HepG2 (cell line): Measurements from ENCODE around the gene SNHG17. TPM values are rescaled to one million over a fixed set of nuclear protein-coding genes. Genes with fewer than 3 reads are reported as not detected.

Experiments
- ATF3 ChIP-seq: sonication (generic); formaldehyde crosslinking; IDR thresholded peaks from 2 replicates; pipeline ENCODE4 v1.4.0; 2020; ENCODE audit warnings: missing genetic modification reagents
- ATF7 ChIP-seq, 2 experiments: fragments of 450-650 bp in 1 of 2; sonication (generic) in 1 of 2; formaldehyde crosslinking in 1 of 2; IDR thresholded peaks; 2 replicates each; pipeline versions ENCODE4 v1.4.0 to v1.6.1; 2016 to 2020; ENCODE audit warnings: antibody characterized with exemption in 1 of 2, mild to moderate bottlenecking in 1 of 2, missing genetic modification reagents in 1 of 2
- ESRRA ChIP-seq: sonication (generic); formaldehyde crosslinking; IDR thresholded peaks from 2 replicates; pipeline ENCODE4 v1.5.1; 2020; ENCODE audit warnings: mild to moderate bottlenecking, low read depth, missing genetic modification reagents
- GRHL1 ChIP-seq: sonication (generic); formaldehyde crosslinking; conservative IDR thresholded peaks from 2 replicates; pipeline ENCODE4 v1.8.0; 2022; ENCODE audit warnings: missing genetic modification reagents
- HMGXB4 ChIP-seq, 2 experiments: sonication (generic) in 1 of 2; formaldehyde crosslinking in 1 of 2; IDR thresholded peaks; 2 replicates each; pipeline versions ENCODE4 v1.4.0 to v1.6.1; 2018 to 2020; ENCODE audit warnings: missing genetic modification reagents in 2 of 2, borderline replicate concordance in 1 of 2, low read depth in 1 of 2, mild to moderate bottlenecking in 1 of 2, missing biosample characterization in 1 of 2
- HNRNPL ChIP-seq: fragments of 200-400 bp; formaldehyde crosslinking; IDR thresholded peaks from 2 replicates; pipeline ENCODE4 v1.6.1; 2017; ENCODE audit warnings: mild to moderate bottlenecking, low read depth, low read length
- MLXIP ChIP-seq: sonication (generic); formaldehyde crosslinking; IDR thresholded peaks from 2 replicates; pipeline ENCODE4 v1.9.0; 2021; ENCODE audit warnings: missing genetic modification reagents, borderline replicate concordance
- PITX1 ChIP-seq: sonication (generic); formaldehyde crosslinking; IDR thresholded peaks from 2 replicates; pipeline ENCODE4 v1.5.1; 2020; ENCODE audit warnings: mild to moderate bottlenecking, missing genetic modification reagents
- POLR2AphosphoS2 ChIP-seq: IDR thresholded peaks from 2 replicates; pipeline ENCODE4 v1.6.1; 2011; ENCODE audit warnings: low read depth, low read length, improper control_type of control experiment
- RAD51 ChIP-seq: fragments of 450-650 bp; IDR thresholded peaks from 2 replicates; pipeline ENCODE4 v1.6.1; 2016; ENCODE audit warnings: borderline replicate concordance
- SIX1 ChIP-seq: sonication (generic); formaldehyde crosslinking; IDR thresholded peaks from 2 replicates; pipeline ENCODE4 v1.4.0; 2020; ENCODE audit warnings: missing genetic modification reagents, borderline replicate concordance
- TCF7L2 ChIP-seq: IDR thresholded peaks from 2 replicates; pipeline ENCODE4 v1.6.1; 2011; ENCODE audit warnings: mild to moderate bottlenecking, low read depth, low read length, moderate library complexity
- TRIM24 ChIP-seq: sonication (generic); formaldehyde crosslinking; IDR thresholded peaks from 2 replicates; pipeline ENCODE4 v1.8.0; 2022; ENCODE audit warnings: mild to moderate bottlenecking, missing genetic modification reagents
- ZBTB26 ChIP-seq: IDR thresholded peaks from 2 replicates; pipeline ENCODE4 v1.6.1; 2016; ENCODE audit warnings: missing compliant biosample characterization, missing genetic modification reagents, borderline replicate concordance
- ZFP82 ChIP-seq: sonication (generic); formaldehyde crosslinking; IDR thresholded peaks from 2 replicates; pipeline ENCODE4 v1.5.1; 2020; ENCODE audit warnings: mild to moderate bottlenecking, missing genetic modification reagents, borderline replicate concordance
- ZNF256 ChIP-seq: sonication (generic); formaldehyde crosslinking; conservative IDR thresholded peaks from 2 replicates; pipeline ENCODE4 v1.4.0; 2020; ENCODE audit warnings: missing genetic modification reagents
- ZNF564 ChIP-seq: sonication (generic); formaldehyde crosslinking; IDR thresholded peaks from 2 replicates; pipeline ENCODE4 v1.8.1; 2023; ENCODE audit warnings: mild to moderate bottlenecking, missing genetic modification reagents
- ZNF572 ChIP-seq: sonication (generic); formaldehyde crosslinking; IDR thresholded peaks from 2 replicates; pipeline ENCODE4 v1.5.1; 2020; ENCODE audit warnings: mild to moderate bottlenecking, missing genetic modification reagents
- ZNF772 ChIP-seq: sonication (generic); formaldehyde crosslinking; IDR thresholded peaks from 2 replicates; pipeline ENCODE4 v1.5.0; 2020; ENCODE audit warnings: mild to moderate bottlenecking, missing genetic modification reagents
- ZSCAN29 ChIP-seq: sonication (generic); formaldehyde crosslinking; conservative IDR thresholded peaks from 2 replicates; pipeline ENCODE4 v1.4.0; 2020; ENCODE audit warnings: mild to moderate bottlenecking, missing genetic modification reagents
- polyA plus RNA-seq, 8 experiments: library from polyadenylated mRNA; depleted of rRNA in 3 of 8; stranded (reverse) in 7 of 8; unstranded in 1 of 8; fragments of >200 nt; fragmentation: Illumina TruSeq in 4 of 8; extraction: Trizol in 4 of 8; gene quantifications; 2 replicates each; pipeline versions ENCODE4 v1.2.1 to v1.2.3, GENCODE V29; 2011 to 2016; ENCODE audit warnings: low read depth in 4 of 8, missing spikeins in 1 of 8, mixed read lengths in 1 of 8; ENCODE audit not compliant: insufficient read depth in 1 of 8
- total RNA-seq, 5 experiments: library from RNA; depleted of rRNA; stranded (reverse); fragments of >200 nt; fragmentation: Illumina TruSeq; extraction: Trizol; gene quantifications; 2 replicates each; pipeline ENCODE4 v1.2.3, GENCODE V29; 2016; ENCODE audit warnings: low read depth in 1 of 5

SNHG17 gene
- total and polyA plus RNA-seq, 2 of the 13 experiments (the other 11 are each of a cell fraction or from before 2014, with no cell fraction given), result 26.2 to 41.2 TPM

- TF ChIP-seq HMGXB4 (CRISPR knock-in tag; IDR thresholded peaks at IDR 0.05; ENCODE audit: borderline replicate concordance in 1 of 2, low read depth in 1 of 2) (peak; percentile 100), ATF7 (IDR thresholded peaks at IDR 0.05) (no peak), ATF7 (CRISPR knock-in tag; IDR thresholded peaks at IDR 0.05) (peak; percentile 86; the same call in 1 of the 2 replicates), ESRRA (peak; percentile 98), ZBTB26 (peak; percentile 96), ZNF256 (CRISPR knock-in tag) (peak; percentile 99), HNRNPL (peak; percentile 89; the same call in 1 of the 2 replicates), RAD51 (no peak), MLXIP (CRISPR knock-in tag) (peak; percentile 94), ATF3 (CRISPR knock-in tag) (peak; percentile 85), TCF7L2 (no peak), GRHL1 (CRISPR knock-in tag) (peak; percentile 53; the same call in 1 of the 2 replicates), ZSCAN29 (peak; percentile 95), TRIM24 (CRISPR knock-in tag) (no peak), POLR2AphosphoS2 (peak; percentile 97), PITX1 (peak; percentile 98), ZFP82 (CRISPR knock-in tag) (peak; percentile 100; the same call in 1 of the 2 replicates), SIX1 (CRISPR knock-in tag) (peak; percentile 76), ZNF564 (CRISPR knock-in tag) (peak; percentile 94), ZNF772 (peak; percentile 100), ZNF572 (CRISPR knock-in tag) (no peak; the same call in none of the 2 replicates)
These were observed at the start of gene SNHG17 (continued) for GRCh38 chr20:38434770-38435554.
